ENCODE data around the gene SELENOO.

Gene SELENOO

DNA sequence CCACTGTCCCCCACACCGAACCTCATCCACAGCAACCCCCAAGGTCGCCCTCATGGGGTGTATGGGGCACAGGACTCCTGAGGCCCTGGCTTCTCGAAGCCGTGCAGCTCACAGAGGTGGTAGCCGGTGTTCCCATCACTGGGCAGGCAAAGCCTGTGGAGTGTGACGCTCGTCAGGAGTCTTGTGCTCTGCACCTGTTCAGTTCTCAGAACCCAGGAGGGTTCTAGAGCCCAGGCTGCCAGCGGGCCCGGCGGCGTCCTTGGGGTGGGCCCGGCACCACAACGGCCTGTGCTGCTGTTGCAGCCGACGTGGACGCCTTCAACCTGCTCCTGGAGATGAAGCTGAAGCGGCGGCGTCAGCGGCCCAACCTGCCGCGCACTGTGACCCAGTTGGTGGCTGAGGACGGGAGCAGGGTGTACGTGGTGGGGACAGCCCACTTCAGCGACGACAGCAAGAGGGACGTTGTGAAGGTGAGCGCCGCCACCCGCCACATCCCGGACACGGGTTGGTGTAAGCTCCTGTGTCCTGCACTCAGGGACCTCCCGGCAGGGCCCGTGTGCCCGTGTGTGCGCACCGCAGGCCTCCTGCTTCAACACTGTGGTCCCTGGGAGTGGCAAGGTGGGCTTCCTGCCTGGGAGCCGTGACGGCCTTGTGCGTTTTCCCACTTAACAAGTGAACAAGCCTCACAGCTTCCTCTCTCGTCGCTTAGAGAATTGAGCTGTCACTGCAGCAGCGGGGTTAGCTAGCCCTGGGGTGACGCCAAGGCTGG, 6.6 kb upstream of the SELENOO start:
- H3K4me3 ChIP-seq (ENCODE audit: low read depth, low read length) = no peak overlapping the region
- no peak overlapping the region for H2AFZ ChIP-seq
- no peak overlapping the region for H3K4me2 ChIP-seq (ENCODE audit: low read length)
- H3K79me2 ChIP-seq = no peaks in the 10 kb centered on the region
- H3K36me3 ChIP-seq (ENCODE audit: control insufficient read depth, insufficient read depth, low read length) = no peaks in the 10 kb centered on the region
- peaks cover 3% of the 10 kb centered on the region for H3K4me1 ChIP-seq
- H3K27ac ChIP-seq = no peak overlapping the region
- TF ChIP-seq, protein P1, sequence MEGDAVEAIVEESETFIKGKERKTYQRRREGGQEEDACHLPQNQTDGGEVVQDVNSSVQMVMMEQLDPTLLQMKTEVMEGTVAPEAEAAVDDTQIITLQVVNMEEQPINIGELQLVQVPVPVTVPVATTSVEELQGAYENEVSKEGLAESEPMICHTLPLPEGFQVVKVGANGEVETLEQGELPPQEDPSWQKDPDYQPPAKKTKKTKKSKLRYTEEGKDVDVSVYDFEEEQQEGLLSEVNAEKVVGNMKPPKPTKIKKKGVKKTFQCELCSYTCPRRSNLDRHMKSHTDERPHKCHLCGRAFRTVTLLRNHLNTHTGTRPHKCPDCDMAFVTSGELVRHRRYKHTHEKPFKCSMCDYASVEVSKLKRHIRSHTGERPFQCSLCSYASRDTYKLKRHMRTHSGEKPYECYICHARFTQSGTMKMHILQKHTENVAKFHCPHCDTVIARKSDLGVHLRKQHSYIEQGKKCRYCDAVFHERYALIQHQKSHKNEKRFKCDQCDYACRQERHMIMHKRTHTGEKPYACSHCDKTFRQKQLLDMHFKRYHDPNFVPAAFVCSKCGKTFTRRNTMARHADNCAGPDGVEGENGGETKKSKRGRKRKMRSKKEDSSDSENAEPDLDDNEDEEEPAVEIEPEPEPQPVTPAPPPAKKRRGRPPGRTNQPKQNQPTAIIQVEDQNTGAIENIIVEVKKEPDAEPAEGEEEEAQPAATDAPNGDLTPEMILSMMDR (IDR thresholded peaks at IDR 0.05) = no peak
- no peaks in the 10 kb centered on the region for H3K9me3 ChIP-seq (ENCODE audit: control insufficient read depth, low read length)
- no peak overlapping the region for H3K9ac ChIP-seq
- no peaks in the 10 kb centered on the region for H3K27me3 ChIP-seq (ENCODE audit: control insufficient read depth, insufficient read depth, low read length)

DNA sequence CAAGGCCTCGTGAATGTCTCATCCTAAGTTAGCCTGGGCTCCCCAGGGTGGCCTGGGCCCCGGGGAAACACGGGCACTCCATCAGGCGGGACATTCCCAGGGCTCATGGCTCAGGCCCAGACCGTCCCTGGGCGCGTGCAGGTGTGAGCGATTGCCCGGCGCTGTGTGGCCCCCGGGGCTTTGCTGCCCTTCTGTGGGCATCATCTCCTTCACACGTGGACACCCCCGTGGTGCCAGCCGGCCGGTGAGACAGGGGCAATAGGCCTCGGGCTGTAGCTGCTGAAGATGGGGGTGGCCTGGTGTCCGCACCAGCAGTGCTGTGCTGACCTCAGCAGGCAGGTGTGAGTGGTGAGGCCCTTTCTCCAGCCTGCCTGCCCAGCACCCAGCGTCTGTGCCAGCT, 4.6 kb upstream of the SELENOO start:
- Histone ChIP-seq H3K4me2 (ENCODE audit: low read length) (no peak overlapping the region), H3K79me2 (no peaks in the 10 kb centered on the region), H3K27me3 (ENCODE audit: control insufficient read depth, insufficient read depth, low read length) (no peaks in the 10 kb centered on the region), H3K27ac (no peak overlapping the region), H3K9ac (no peak overlapping the region), H2AFZ (no peak overlapping the region), H3K4me3 (ENCODE audit: low read depth, low read length) (no peak overlapping the region), H3K9me3 (ENCODE audit: control insufficient read depth, low read length) (no peaks in the 10 kb centered on the region), H3K36me3 (ENCODE audit: control insufficient read depth, insufficient read depth, low read length) (no peaks in the 10 kb centered on the region), H3K4me1 (no peaks in the 10 kb centered on the region)
- TF ChIP-seq, protein P1 (IDR thresholded peaks at IDR 0.05) = no peak

DNA sequence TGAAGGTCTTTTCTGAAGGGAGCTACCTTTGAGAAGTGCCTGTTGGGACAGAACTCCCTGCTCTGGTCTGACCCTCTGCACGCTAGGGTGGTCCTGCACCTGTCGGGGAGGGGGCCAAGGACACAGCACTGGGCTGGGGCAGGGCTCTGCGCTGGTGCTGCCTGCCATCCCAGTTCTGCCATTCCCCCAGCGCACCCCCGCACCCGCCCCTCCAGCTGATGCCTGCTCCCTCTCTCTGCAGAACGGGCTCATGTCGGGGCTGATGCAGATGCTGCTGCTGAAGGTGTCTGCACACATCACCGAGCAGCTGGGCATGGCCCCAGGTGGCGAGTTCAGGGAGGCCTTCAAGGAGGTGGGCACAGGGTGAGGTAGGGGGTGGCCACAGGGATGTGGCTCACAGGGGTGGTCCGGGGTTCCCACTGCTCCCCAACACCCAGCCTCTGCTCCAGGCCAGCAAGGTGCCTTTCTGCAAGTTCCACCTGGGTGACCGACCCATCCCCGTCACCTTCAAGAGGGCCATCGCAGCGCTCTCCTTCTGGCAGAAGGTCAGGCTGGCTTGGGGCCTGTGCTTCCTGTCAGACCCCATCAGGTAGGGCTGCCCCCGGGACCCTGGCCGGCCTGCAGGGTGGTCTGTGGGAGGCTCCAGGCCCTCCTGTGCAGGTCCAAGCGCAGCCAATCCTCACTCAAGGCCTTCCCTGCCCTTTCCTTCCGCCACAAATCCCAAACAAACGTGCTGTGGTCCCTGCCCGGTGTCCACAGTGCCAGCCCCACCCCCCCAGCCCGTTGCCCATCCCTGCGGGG, 3.6 kb upstream of the SELENOO start:
- Histone ChIP-seq H3K36me3 (ENCODE audit: control insufficient read depth, insufficient read depth, low read length) (no peaks in the 10 kb centered on the region), H3K27ac (no peak overlapping the region), H3K4me3 (ENCODE audit: low read depth, low read length) (no peak overlapping the region), H3K79me2 (no peaks in the 10 kb centered on the region), H3K27me3 (ENCODE audit: control insufficient read depth, insufficient read depth, low read length) (no peaks in the 10 kb centered on the region), H3K4me1 (no peaks in the 10 kb centered on the region), H2AFZ (no peak overlapping the region), H3K9me3 (ENCODE audit: control insufficient read depth, low read length) (no peaks in the 10 kb centered on the region), H3K4me2 (ENCODE audit: low read length) (no peak overlapping the region), H3K9ac (no peak overlapping the region)
- TF ChIP-seq, protein P1 (IDR thresholded peaks at IDR 0.05) = no peak

DNA sequence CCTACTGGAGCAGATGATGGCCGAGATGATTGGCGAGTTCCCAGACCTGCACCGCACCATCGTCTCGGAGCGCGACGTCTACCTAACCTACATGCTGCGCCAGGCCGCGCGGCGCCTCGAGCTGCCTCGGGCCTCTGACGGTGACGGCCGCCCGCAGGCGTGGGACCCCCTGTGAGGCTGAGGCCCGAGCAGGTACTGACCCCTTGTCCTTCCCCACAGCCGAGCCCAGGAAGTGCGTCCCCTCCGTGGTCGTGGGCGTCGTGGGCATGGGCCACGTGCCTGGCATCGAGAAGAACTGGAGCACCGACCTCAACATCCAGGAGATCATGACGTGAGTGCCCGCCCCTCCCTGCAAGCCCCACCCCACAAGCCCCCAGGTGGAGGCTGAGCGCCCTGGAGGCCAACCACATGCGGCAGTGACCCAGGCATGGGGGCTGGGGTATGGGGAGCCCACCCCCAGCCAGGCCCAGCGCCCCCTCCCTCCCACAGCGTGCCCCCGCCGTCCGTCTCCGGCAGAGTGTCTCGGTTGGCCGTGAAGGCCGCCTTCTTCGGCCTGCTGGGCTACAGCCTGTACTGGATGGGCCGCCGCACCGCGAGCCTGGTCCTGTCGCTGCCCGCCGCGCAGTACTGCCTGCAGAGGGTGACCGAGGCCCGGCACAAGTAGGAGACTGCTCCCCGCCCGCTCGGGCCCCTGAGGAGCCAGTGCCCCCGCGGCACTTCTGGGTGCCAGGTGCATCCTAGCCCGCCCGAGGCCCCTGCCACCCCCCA, 2.8 kb upstream of the SELENOO start:
- Histone ChIP-seq H3K4me3 (ENCODE audit: low read depth, low read length) (no peak overlapping the region), H3K9me3 (ENCODE audit: control insufficient read depth, low read length) (no peaks in the 10 kb centered on the region), H3K4me2 (ENCODE audit: low read length) (no peak overlapping the region), H3K79me2 (no peaks in the 10 kb centered on the region), H3K9ac (no peak overlapping the region), H2AFZ (no peak overlapping the region), H3K4me1 (no peaks in the 10 kb centered on the region), H3K36me3 (ENCODE audit: control insufficient read depth, insufficient read depth, low read length) (no peaks in the 10 kb centered on the region), H3K27me3 (ENCODE audit: control insufficient read depth, insufficient read depth, low read length) (no peaks in the 10 kb centered on the region), H3K27ac (no peak overlapping the region)
- TF ChIP-seq, protein P1 (IDR thresholded peaks at IDR 0.05) = no peak

Measured in parathyroid adenoma (tissue), 2 donors.